Stimulated activated naive CD8-positive, alpha-beta T cell treated with anti-CD3 and anti-CD28 coated beads, Interleukin-15, amount 100 ng/mL, for 72 hours (primary cell): ENCODE data around the gene ASPDH.

ENCODE experiments used
- ATAC-seq: fragments of 150-1000 bp; cut with Tn5 transposase; 2 replicates; pipeline ENCODE4 v1.10.0; 2021; ENCODE audit warnings: mild to moderate bottlenecking, moderate library complexity
- DNase-seq, 2 donors: peaks; one replicate each; pipeline ENCODE4 v3.0.0; 2021 to 2022
- H3K27ac Mint-ChIP-seq, 2 donors: one replicate each; pipeline ENCODE4 v1.8.0; 2022; ENCODE audit warnings: mild to moderate bottlenecking in 2 of 2, mixed read lengths in 2 of 2, moderate library complexity in 2 of 2
- H3K27me3 Mint-ChIP-seq: one replicate; pipeline ENCODE4 v1.8.0; 2022; ENCODE audit warnings: mixed read lengths
- H3K4me1 Mint-ChIP-seq: one replicate; pipeline ENCODE4 v1.8.0; 2022; ENCODE audit warnings: mild to moderate bottlenecking, mixed read lengths
- H3K4me3 Mint-ChIP-seq, 2 donors: one replicate each; pipeline ENCODE4 v1.8.0; 2022; ENCODE audit warnings: mild to moderate bottlenecking in 2 of 2, mixed read lengths in 2 of 2, moderate library complexity in 1 of 2
- H3K9me3 Mint-ChIP-seq, 2 donors: one replicate each; pipeline ENCODE4 v1.8.0; 2022; ENCODE audit warnings: mixed read lengths in 2 of 2

The ASPDH gene

DNA sequence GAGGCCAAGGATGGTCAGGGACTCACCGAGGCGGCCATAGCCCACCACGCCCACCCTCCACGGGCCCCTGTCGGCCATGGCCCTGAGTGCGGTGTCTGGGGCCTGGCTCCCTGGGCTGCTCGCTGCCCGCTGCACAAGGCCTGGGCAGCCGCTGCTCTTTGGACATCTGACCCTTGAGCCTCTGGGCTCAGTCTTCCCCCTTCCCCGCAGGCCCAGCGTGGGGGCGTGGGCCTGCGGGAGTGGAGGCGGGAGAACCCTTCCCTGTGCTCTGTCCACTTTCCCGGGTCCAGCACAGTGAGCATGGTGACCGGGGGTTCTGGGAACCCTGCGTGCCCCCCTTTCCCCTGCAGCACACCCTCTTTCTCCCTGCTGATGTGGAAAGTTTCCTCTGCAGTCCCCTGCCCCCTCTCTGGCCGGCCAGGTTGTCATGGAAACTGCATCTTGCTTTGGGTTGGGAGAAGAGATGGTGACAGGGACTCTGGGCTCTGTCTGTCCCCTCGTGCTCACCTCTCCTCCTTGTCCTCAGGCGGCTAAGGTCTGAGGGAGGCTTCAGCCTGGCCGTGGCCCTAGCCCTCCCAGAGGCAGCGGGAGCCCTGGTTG lies at the start of gene ASPDH:
ASPDH (minus strand) TSS at position 168 of the 600 bp plus-strand sequence; CDS start at position 78, 90 bp downstream.
- ATAC-seq (no peak), DNase-seq (no peak)
- H3K4me1 Mint-ChIP-seq, result peaks cover 30% of the 10 kb centered on the region
- H3K27me3 Mint-ChIP-seq, result peaks cover 40% of the 10 kb centered on the region
- peak within 1 kb of the TSS in 1 of 2 donors; percentile 19 for H3K4me3 Mint-ChIP-seq
- no peaks in the 10 kb centered on the region for H3K9me3 Mint-ChIP-seq
- H3K27ac Mint-ChIP-seq, result peak within 1 kb of the TSS in 1 of 2 donors; percentile 86

DNA sequence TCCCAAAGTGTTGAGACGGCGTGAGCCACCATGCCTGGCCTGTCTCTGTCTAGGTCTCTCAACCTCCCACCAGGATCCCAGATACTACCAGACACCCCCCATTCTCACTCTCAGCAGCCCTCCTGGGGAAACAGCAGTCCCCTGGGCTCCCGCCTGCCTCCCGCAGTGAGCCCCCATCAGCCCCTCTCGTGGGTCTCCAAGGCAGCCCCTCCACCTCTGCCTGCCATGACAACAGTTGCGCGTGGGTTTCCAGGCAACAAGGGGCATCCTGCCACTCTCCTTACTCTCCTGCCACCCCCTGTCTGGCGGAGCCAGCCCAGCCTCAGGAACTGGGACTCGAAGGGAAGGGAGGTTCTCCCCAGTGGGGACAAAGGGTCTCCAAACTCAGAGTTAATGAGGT lies 49.3 kb upstream of the ASPDH start:
- peaks cover 80% of the 10 kb centered on the region for H3K27me3 Mint-ChIP-seq
- H3K9me3 Mint-ChIP-seq, result no peaks in the 10 kb centered on the region
- no peak overlapping the region for H3K4me3 Mint-ChIP-seq
- no peak overlapping the region for H3K27ac Mint-ChIP-seq
- ATAC-seq (no peak), DNase-seq (no peak)
- peaks cover 24% of the 10 kb centered on the region for H3K4me1 Mint-ChIP-seq

DNA sequence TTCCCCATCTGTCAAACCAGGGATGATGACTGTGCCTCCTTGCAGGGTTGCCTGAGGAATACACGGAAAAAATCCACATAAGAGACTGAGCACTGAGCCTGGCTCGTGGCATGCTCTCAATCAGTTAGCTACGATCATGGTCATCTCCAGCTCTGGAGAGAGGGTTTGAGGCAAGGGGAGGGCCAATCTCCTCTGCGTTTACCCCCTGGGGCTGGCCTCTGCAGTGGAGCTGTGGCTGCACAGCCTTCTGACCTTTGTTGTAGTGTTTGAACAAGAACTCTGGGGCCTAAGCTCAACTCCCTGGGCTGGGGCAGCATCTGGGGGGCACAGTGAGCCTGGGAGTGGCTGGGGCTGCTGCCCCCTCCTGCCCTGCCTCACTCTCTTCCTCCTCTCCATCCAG lies 48.6 kb upstream of the ASPDH start:
- Mint-ChIP-seq H3K27me3 (peaks cover 86% of the 10 kb centered on the region), H3K9me3 (no peaks in the 10 kb centered on the region)
- ATAC-seq, result no peak

DNA sequence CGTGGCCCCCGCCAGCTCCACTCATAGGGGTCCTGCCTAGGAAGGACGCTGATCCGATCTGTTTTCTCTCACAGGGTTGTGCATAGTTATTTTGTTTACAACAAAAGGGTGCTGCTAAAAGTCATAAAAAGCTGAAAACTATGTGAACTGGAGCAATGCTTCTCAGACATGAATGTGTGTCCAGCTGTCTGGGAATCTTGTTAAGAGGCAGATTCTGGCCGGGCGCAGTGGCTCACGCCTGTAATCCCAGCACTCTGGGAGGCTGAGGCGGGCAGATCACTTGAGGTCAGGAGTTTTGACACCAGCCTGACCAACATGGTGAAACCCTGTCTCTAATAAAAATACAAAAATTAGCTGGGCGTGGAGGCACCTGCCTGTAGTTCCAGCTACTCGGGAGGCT lies 45.9 kb upstream of the ASPDH start:
- DNase-seq, result no peak
- Mint-ChIP-seq H3K9me3 (no peaks in the 10 kb centered on the region), H3K27ac (no peak overlapping the region), H3K4me3 (no peak overlapping the region), H3K27me3 (peaks cover 86% of the 10 kb centered on the region), H3K4me1 (peaks cover 20% of the 10 kb centered on the region)
- no peak for ATAC-seq

More for the DNA sequence above, 48.6 kb upstream of the ASPDH start:
- peaks cover 24% of the 10 kb centered on the region for H3K4me1 Mint-ChIP-seq
- no peak overlapping the region for H3K27ac Mint-ChIP-seq
- H3K4me3 Mint-ChIP-seq, result no peak overlapping the region
- DNase-seq, result no peak

DNA sequence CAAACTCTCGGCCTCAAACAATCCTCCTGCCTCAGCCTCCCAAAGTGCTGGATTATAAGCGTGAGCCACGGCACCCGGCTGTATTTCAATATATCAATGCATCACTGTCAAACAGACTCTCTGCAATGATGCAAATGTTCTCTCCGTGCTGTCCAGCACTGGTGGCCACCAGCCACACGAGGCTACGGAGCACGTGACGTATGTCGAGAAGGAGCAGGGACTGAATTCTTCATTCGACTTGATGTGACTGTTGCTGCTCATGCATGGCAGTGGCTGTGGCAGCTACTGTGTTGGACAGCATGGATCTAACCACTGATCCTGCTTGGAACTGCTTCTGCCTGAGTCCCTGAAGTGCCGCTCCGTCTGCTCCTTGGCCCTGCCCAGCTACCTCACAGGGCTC lies 44.7 kb upstream of the ASPDH start:
- Mint-ChIP-seq H3K27me3 (peaks cover 86% of the 10 kb centered on the region), H3K9me3 (no peaks in the 10 kb centered on the region)

DNA sequence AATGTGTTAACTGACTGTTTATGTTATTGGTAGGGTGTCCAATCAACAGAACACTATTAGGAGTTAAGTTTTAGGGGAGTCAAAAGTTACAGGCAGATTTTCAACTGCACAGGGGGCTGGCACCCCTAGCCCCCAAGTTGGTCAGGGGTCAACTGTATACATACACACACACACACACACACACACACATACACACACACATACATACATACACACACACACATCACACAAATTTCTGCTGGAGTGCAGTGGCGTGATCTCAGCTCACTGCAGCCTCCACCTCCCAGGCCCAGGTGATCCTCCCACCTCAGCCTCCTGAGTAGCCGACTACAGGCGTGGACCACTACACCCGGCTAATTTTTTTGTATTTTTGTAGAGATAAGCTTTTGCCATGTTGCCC lies 44.3 kb upstream of the ASPDH start:
- peaks cover 20% of the 10 kb centered on the region for H3K4me1 Mint-ChIP-seq
- H3K27ac Mint-ChIP-seq, result no peak overlapping the region
- no peak overlapping the region for H3K4me3 Mint-ChIP-seq
- peaks cover 86% of the 10 kb centered on the region for H3K27me3 Mint-ChIP-seq
- no peak for DNase-seq
- no peaks in the 10 kb centered on the region for H3K9me3 Mint-ChIP-seq
- ATAC-seq, result no peak

More for the DNA sequence above, 44.7 kb upstream of the ASPDH start:
- ATAC-seq (no peak), DNase-seq (no peak)
- no peak overlapping the region for H3K27ac Mint-ChIP-seq
- H3K4me1 Mint-ChIP-seq, result peaks cover 20% of the 10 kb centered on the region
- no peak overlapping the region for H3K4me3 Mint-ChIP-seq

DNA sequence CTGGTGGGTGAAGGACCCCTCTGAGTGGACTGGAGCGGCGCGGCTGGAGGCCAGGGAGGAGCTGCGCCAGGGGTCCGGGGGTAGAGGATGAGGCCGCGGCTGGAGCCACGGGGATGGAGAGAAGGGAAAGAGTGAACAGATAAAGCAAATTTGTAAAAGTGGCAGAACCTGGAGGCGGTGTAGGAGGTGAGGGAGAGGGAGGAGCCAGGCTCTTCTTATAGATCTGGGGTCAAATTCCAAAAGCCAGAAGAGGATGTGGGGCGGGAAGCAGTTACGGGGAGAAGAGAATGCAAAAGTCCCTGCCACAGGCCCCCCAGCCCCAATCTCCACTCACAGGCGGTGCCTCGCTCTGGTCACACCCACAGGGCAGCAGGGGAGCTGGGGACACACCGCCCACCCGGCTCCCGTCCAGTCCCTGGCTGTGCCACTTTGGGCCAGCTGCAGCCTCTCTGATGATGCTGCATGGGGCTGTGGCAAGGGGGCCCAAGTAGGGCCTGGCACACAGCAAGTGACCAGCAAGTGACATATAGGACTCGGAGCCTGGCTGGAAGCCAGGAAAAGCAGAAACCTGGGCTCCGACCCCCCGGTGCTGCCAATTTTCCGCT lies 43.4 kb upstream of the ASPDH start:
- no peaks in the 10 kb centered on the region for H3K9me3 Mint-ChIP-seq
- DNase-seq (no peak), ATAC-seq (no peak)
- H3K27ac Mint-ChIP-seq, result no peak overlapping the region
- peak overlapping the region; percentile 13 to 39 for H3K4me3 Mint-ChIP-seq
- H3K27me3 Mint-ChIP-seq, result peaks cover 86% of the 10 kb centered on the region
- peaks cover 28% of the 10 kb centered on the region for H3K4me1 Mint-ChIP-seq

DNA sequence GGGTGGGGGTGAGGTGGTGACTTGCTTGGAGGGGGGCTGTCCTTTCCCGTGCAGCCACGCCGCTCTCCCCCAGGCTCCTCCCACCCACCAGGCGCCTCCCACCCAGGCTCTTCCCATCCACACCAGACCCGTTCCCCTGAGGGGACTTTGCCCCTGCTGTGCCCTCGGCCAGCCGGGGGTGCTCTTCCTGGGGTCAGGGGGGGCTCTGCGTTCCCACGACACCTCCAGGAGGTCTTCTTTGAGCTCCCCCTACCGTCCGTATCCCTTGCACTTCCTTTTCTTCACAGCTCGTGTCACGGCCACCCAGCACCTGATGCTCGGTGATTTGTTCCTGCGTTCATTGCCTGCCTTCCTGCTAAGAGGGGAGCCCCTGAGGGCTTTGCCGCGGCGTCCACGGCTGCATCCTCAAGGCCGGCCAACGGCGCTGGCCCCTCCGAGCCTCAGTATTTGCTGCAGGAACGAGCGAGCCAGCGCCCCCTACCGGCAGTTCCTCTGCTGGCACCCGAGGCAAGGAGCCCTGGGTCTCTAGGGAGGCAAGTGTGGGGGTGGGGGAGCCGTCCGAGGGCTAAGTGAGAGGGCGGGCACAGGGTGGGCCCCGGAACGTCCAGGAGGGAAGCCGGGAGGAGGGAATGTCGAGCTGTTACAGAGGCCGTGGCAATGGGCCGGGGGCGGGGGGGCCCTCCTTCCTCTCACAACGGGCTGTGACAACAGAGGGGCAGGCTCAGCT lies 42.7 kb upstream of the ASPDH start:
- Mint-ChIP-seq H3K4me1 (peaks cover 33% of the 10 kb centered on the region), H3K4me3 (peak overlapping the region; percentile 98), H3K27ac (peak overlapping the region; percentile 84 to 93), H3K27me3 (peaks cover 91% of the 10 kb centered on the region), H3K9me3 (no peaks in the 10 kb centered on the region)
- ATAC-seq, result peak; percentile 89
- peak; percentile 79 to 80 for DNase-seq

DNA sequence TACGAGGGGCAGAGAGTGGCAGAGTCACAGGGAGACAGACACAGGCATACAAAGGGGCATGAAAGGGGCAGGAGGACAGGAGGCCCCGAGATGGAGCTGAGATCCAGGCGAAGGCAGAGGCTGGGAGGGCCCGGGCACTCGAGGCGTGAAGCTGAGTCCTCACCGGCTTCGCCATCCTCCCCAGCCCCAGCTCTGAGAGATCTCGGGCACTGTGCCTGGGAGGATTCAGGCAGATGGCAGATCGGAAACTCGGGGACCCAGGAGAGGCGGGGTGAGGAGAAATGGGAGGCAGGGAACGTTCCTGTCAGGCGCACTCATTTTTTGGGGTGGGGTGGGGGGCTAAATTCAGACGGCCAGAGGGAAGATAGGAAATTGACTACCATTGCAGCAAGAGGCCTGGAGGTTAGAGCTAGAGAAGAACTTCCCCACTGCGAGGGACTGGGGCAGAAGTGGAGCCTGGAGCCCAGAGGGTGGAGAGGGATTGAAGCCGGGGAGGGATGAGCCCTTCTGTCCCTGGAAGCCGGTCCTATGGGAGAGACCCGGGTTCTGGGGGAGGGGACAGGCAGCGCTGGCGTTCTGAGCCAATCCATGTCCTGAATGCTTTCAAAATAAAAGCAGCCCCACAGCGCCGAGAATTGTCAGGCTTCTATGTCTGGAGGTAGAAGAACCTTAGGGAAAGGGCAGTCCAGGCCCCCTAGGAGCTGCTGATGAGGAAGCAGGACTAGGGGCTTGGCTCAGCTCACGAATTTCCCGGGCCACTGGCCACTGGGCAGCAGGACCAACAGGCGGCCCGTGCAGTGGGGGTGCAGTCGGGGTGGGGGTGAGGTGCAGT lies 42.0 kb upstream of the ASPDH start:
- H3K9me3 Mint-ChIP-seq, result no peaks in the 10 kb centered on the region
- no peak for DNase-seq
- ATAC-seq, result no peak
- peak overlapping the region; percentile 38 to 98 for H3K4me3 Mint-ChIP-seq
- H3K27ac Mint-ChIP-seq, result no peak overlapping the region
- peaks cover 33% of the 10 kb centered on the region for H3K4me1 Mint-ChIP-seq
- H3K27me3 Mint-ChIP-seq, result peaks cover 99% of the 10 kb centered on the region

DNA sequence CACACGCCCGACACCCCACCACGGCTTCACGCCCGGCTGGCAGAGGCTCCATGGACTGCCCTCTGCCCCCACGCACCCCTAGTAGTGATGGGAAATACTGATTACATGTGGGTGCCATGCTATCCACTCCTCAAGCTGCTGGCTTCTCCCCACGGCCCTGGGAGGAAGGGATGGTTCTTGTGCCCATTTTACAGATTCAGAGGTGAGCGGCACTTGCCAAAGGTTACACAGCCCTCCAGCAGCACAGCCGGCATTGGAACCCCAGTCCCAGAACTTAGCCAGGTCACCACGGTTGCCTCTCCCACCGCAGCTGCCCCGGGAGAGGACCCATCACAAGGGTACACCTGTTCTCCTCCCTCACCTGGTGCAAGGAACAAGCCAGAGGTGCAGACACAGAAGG lies 41.3 kb upstream of the ASPDH start:
- Mint-ChIP-seq H3K9me3 (no peaks in the 10 kb centered on the region), H3K27me3 (peaks cover 99% of the 10 kb centered on the region), H3K27ac (no peak overlapping the region)

DNA sequence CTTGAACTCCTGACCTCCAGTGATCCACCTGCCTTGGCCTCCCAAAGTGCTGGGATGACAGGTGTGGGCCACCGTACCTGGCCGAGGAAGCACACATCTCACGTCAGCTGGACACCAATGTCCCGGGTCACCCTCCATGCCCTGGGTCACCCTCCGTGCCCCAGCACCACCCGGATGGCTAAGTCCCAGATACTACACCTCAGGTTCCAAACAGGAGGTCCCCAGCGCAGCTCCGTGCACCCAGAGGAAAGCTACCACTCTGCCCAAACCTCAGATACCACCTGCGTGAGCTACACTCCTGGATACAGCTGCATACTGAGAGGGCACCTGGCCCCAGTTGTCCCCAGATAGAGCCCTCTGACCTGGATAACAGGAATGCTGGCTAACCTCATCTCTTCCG lies 40.5 kb upstream of the ASPDH start:
- no peak for ATAC-seq
- DNase-seq, result no peak
- H3K27ac Mint-ChIP-seq, result no peak overlapping the region
- no peak overlapping the region for H3K4me3 Mint-ChIP-seq
- peaks cover 99% of the 10 kb centered on the region for H3K27me3 Mint-ChIP-seq
- peaks cover 33% of the 10 kb centered on the region for H3K4me1 Mint-ChIP-seq
- H3K9me3 Mint-ChIP-seq, result no peaks in the 10 kb centered on the region

More for the DNA sequence above, 41.3 kb upstream of the ASPDH start:
- no peak for ATAC-seq
- Mint-ChIP-seq H3K4me1 (peaks cover 33% of the 10 kb centered on the region), H3K4me3 (peak overlapping the region; percentile 38 to 98)
- DNase-seq, result no peak

DNA sequence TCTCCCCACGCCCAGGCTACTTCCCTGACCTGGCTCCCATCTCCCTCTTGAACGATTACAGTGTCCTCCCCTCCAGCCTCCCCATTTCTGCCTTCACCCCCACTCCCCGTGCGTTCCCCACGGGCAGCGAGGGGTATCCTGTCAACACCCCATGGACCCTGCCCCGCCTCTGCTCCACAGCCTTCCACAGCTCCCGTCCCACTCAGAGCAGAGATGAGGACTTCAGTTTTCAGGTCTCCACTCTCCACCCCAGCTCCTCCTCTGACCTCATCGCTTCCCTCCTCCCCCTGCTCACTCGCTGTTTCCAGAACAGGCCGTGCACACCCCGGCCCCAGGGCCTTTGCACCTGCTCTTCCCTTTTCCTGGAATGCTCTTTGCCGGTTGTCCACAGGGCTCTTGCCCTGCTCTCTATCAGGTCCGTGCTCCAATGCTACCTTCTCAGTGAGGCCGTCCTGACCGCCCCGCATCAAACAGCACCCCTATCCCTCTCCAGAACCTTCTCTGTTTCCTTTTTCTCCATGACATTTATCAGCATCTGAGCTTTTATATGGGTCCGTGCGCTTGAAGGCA lies 39.5 kb upstream of the ASPDH start:
- Mint-ChIP-seq H3K27me3 (peaks cover 95% of the 10 kb centered on the region), H3K9me3 (no peaks in the 10 kb centered on the region), H3K4me3 (no peak overlapping the region), H3K27ac (peak overlapping the region in 1 of 2 donors; percentile 6), H3K4me1 (peaks cover 33% of the 10 kb centered on the region)
- DNase-seq (no peak), ATAC-seq (no peak)

DNA sequence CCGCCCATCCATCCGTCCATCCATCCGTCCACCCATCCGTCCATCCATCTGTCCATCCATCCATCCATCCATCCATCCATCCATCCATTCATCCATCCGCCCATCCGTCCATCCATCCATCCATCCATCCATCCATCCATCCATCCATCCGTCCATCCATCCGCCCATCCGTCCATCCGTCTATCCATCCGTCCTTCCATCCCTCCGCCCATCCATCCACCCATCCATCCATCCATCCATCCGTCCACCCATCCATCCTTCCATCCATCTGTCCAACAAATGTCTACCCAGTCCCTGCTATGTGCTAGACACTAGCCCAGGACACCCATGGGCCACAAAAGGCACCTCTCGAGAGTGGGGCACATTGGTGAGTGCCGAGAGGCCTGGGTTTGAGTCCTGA lies 38.8 kb upstream of the ASPDH start:
- DNase-seq (no peak), ATAC-seq (no peak)
- Mint-ChIP-seq H3K4me1 (peaks cover 33% of the 10 kb centered on the region), H3K9me3 (no peaks in the 10 kb centered on the region), H3K4me3 (no peak overlapping the region), H3K27me3 (peaks cover 89% of the 10 kb centered on the region), H3K27ac (no peak overlapping the region)

DNA sequence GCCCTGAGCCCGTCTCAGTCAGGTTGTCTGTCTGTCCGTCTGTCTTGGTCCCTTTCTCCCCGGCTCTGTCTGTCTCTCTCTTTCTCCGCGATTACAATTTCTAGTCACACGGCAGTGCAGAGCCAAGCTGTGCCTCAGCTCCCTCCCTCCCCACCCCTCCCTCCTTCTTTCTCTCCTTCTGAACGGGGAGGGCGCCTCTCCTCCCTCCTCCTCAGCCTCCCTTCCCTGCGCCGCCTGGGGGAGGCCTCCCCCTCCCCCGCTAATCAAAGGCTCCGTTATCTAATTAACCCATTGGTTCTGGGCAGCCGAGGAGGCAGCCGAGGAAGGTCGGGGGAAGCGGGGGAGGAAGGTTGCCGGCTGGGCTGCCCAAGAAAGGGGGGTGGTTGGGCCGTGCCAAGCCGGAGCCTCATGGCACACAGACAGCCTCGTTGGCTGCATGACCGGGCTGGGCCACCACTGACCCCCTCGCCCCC lies 38.0 kb upstream of the ASPDH start:
- H3K4me1 Mint-ChIP-seq, result peaks cover 29% of the 10 kb centered on the region
- ATAC-seq (no peak), DNase-seq (no peak)
- H3K4me3 Mint-ChIP-seq, result no peak overlapping the region
- H3K9me3 Mint-ChIP-seq, result no peaks in the 10 kb centered on the region
- H3K27me3 Mint-ChIP-seq, result peaks cover 81% of the 10 kb centered on the region
- no peak overlapping the region for H3K27ac Mint-ChIP-seq

DNA sequence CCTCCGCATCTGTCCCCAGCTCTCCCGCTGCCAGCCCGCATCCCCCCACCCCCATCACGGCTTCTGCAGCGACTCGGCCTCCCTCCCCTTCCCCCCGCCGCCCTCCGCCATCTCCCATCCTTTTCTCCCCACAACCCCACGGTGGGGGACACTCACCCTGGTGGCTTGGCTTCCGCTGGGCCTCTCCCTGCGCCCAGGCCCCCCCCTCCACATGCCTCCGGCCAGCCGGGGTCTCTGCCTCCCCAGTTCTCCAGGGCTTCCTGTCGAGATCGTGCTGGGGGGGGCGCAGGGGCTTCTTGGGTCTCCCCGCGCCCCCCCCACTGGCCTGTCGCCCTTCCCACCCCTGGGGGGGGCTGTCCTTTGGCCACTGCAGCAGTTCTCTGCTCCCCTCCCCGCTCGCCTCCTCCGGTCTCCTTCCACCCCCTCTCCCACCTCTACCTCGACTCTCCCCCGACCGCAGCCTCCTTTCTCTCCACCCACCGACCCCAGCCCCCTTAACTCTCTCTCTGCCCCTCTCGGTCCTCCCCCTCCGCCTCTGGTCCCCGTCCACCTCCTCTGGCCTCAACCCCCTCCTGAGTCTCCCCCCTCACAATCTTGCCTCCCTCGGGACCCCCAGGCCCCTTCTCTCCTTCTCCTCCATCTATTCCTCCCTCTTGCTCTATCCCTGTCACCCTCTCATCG lies 37.5 kb upstream of the ASPDH start:
- no peaks in the 10 kb centered on the region for H3K9me3 Mint-ChIP-seq
- H3K27ac Mint-ChIP-seq, result no peak overlapping the region
- no peak overlapping the region for H3K4me3 Mint-ChIP-seq
- ATAC-seq, result no peak
- H3K27me3 Mint-ChIP-seq, result peaks cover 75% of the 10 kb centered on the region
- no peak for DNase-seq
- peaks cover 23% of the 10 kb centered on the region for H3K4me1 Mint-ChIP-seq
